Measurements from ENCODE around the gene MYL11.

MYL11 gene

GRCh38 chr16:30354423-30355143 lies 20.0 kb upstream of the MYL11 start:
- DNase-seq = peak; percentile 40

GRCh38 chr16:30355144-30355953 lies 19.3 kb upstream of the MYL11 start, which contains the start of gene CD2BP2:
TSS of gene CD2BP2 (minus strand) at chr16:30355308. CDS start at chr16:30354681, 627 bp downstream.
- DNase-seq = peak; percentile 85

GRCh38 chr16:30355954-30356308 lies 18.7 kb upstream of the MYL11 start:
- no peak for DNase-seq

GRCh38 chr16:30356401-30357084 lies 18.1 kb upstream of the MYL11 start:
- no peak for DNase-seq

GRCh38 chr16:30357085-30357714 lies 17.4 kb upstream of the MYL11 start:
- no peak for DNase-seq

- DNase-seq = no peak
These were observed 16.7 kb upstream of the MYL11 start for GRCh38 chr16:30357715-30358576.

GRCh38 chr16:30358577-30358936 lies 16.0 kb upstream of the MYL11 start:
- DNase-seq = no peak

GRCh38 chr16:30358990-30359870 lies 15.4 kb upstream of the MYL11 start:
- no peak for DNase-seq

- DNase-seq = no peak
These were observed 14.8 kb upstream of the MYL11 start for GRCh38 chr16:30359871-30360170.

- no peak for DNase-seq
These were observed 13.4 kb upstream of the MYL11 start for GRCh38 chr16:30361180-30361579.

GRCh38 chr16:30365200-30365599 lies 9.4 kb upstream of the MYL11 start:
- no peak for DNase-seq

- no peak for DNase-seq
These were observed 8.1 kb upstream of the MYL11 start for GRCh38 chr16:30366511-30366910.

GRCh38 chr16:30367349-30368009 lies 7.1 kb upstream of the MYL11 start:
- no peak for DNase-seq

GRCh38 chr16:30368122-30368791 lies 6.3 kb upstream of the MYL11 start:
- DNase-seq = no peak

GRCh38 chr16:30368792-30369090 lies 5.9 kb upstream of the MYL11 start:
- DNase-seq = no peak

GRCh38 chr16:30369091-30369937 lies 5.3 kb upstream of the MYL11 start:
- DNase-seq = peak; percentile 38

- DNase-seq = peak; percentile 41
These were observed 4.6 kb upstream of the MYL11 start for GRCh38 chr16:30369938-30370455.

- peak; percentile 98 for DNase-seq
These were observed 4.0 kb upstream of the MYL11 start, which contains the start of gene TBC1D10B for GRCh38 chr16:30370456-30371247. TSS of gene TBC1D10B (minus strand) at chr16:30370494. CDS start at chr16:30370183, 311 bp downstream.

Data from activated T-cell treated with anti-CD3 and anti-CD28 coated beads, Interleukin-2, amount 50 U/mL, for 1 hour (primary cell).